IPS-20b (cell line): ENCODE data around the gene P3H2.
"Not testable (repeated sequence)": the region's sequence is repeated elsewhere in the genome, so short reads cannot be mapped to it uniquely, and the experiment has no call there.

Experiments
- H3K27ac ChIP-seq: one replicate; pipeline ENCODE4 v1.5.1; 2013; ENCODE audit warnings: low read length
- H3K27me3 ChIP-seq: 2 replicates; pipeline ENCODE4 v1.6.1; 2013; ENCODE audit warnings: mild to moderate bottlenecking, low read length, inconsistent platforms; ENCODE audit not compliant: insufficient read depth
- H3K36me3 ChIP-seq: 2 replicates; pipeline ENCODE4 v1.6.1; 2013; ENCODE audit warnings: low read depth, mild to moderate bottlenecking, inconsistent platforms, low read length, moderate library complexity; ENCODE audit not compliant: insufficient read depth
- H3K4me1 ChIP-seq: 2 replicates; pipeline ENCODE4 v1.6.1; 2013; ENCODE audit warnings: mild to moderate bottlenecking, control low read depth, inconsistent platforms, low read length, moderate library complexity; ENCODE audit not compliant: insufficient read depth
- H3K4me3 ChIP-seq: 2 replicates; pipeline ENCODE4 v1.5.1; 2013; ENCODE audit warnings: mild to moderate bottlenecking, low read length, inconsistent platforms
- H3K9ac ChIP-seq: 2 replicates; pipeline ENCODE4 v1.6.1; 2013; ENCODE audit warnings: low read depth, mild to moderate bottlenecking, inconsistent platforms, low read length, moderate library complexity
- H3K9me3 ChIP-seq: 2 replicates; pipeline ENCODE4 v1.6.1; 2013; ENCODE audit warnings: mild to moderate bottlenecking, low read depth, low read length, inconsistent platforms; ENCODE audit not compliant: insufficient read depth

The P3H2 gene, protein sequence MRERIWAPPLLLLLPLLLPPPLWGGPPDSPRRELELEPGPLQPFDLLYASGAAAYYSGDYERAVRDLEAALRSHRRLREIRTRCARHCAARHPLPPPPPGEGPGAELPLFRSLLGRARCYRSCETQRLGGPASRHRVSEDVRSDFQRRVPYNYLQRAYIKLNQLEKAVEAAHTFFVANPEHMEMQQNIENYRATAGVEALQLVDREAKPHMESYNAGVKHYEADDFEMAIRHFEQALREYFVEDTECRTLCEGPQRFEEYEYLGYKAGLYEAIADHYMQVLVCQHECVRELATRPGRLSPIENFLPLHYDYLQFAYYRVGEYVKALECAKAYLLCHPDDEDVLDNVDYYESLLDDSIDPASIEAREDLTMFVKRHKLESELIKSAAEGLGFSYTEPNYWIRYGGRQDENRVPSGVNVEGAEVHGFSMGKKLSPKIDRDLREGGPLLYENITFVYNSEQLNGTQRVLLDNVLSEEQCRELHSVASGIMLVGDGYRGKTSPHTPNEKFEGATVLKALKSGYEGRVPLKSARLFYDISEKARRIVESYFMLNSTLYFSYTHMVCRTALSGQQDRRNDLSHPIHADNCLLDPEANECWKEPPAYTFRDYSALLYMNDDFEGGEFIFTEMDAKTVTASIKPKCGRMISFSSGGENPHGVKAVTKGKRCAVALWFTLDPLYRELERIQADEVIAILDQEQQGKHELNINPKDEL

DNA sequence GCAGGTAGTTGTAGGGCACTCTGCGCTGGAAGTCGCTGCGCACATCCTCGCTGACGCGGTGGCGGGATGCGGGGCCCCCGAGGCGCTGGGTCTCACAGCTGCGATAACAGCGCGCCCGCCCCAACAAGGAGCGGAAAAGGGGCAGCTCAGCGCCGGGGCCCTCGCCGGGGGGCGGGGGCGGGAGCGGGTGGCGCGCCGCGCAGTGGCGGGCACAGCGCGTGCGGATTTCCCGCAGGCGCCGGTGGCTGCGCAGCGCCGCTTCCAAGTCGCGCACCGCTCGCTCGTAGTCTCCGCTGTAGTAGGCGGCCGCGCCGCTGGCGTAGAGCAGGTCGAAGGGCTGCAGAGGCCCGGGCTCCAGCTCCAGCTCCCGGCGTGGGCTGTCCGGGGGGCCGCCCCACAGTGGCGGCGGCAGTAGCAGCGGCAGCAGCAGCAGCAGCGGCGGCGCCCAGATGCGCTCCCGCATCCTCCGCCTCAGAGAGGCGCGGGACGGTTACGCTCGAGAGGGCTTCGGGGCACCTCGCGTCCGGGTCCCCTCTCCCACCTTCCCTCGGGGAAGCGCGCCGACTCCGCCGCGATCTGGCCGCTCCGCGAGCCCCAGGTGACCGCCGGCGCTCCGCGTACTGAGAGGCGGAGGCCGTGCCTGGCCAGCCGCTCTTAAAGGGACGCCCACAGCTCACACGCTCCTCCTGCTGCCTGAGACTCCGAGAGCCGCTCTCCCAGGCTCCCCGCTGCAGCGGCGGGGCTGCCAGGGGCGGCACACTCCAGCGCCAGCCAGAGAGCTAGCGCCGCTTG is at the start of gene P3H2:
TSS of gene P3H2 (minus strand) at position 629 of the 792 bp plus-strand sequence. CDS start at position 463, 166 bp downstream.
- H3K4me3 ChIP-seq: peak within 1 kb of the TSS; percentile 82
- H3K9me3 ChIP-seq: no peaks in the 10 kb centered on the region
- peak within 1 kb of the TSS; percentile 64; the same call in 1 of the 2 replicates for H3K9ac ChIP-seq
- H3K4me1 ChIP-seq: peaks cover 22% of the 10 kb centered on the region
- H3K36me3 ChIP-seq: no peaks in the 10 kb centered on the region
- H3K27ac ChIP-seq: no peak within 1 kb of the TSS
- peaks cover 27% of the 10 kb centered on the region for H3K27me3 ChIP-seq

DNA sequence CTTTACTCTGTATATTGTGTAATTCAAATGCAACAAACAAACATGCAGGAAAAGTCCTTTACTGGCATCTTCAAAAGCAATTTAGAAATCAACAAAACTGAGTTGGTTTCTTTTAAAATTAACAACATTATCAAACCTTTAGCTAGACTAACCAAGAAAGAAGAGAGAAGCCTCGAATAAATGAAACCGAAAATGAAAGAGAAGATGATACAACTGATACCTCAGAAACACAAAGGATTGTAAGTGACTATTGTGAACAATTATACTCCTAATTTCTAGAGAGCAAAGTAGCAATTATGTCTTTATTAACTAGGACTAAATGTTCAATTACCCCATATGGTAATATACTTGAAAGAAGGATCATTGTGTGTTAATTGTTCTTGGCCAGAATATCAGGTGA is 49.2 kb upstream of the P3H2 start:
- no peak overlapping the region for H3K4me3 ChIP-seq

DNA sequence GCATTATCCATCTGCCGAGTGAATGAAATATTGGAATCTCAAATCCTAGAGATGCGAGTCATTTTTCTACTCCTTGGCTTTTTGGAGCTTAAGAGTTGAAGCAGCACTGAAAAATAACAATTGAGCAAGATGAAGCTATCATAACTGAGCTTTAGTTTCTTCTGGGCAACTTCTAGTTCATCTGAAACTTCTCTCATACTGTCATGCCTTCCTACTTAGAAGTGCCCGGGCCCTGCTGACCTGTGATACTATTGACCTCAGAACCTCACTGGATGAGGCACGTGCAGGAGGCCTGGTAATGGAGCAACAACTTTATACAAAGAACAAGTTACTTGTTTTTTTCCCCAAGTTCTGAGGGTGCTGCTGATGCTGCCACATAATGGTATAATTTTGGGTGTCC is 48.5 kb upstream of the P3H2 start:
- Histone ChIP-seq H3K4me3 (no peak overlapping the region), H3K27me3 (no peaks in the 10 kb centered on the region), H3K4me1 (peaks cover 6% of the 10 kb centered on the region; the same call in 1 of the 2 replicates), H3K36me3 (no peaks in the 10 kb centered on the region), H3K9ac (no peak overlapping the region), H3K27ac (no peak overlapping the region), H3K9me3 (no peaks in the 10 kb centered on the region)

More for the DNA sequence above, 49.2 kb upstream of the P3H2 start:
- H3K9me3 ChIP-seq: no peaks in the 10 kb centered on the region
- H3K27ac ChIP-seq: no peak overlapping the region
- peaks cover 6% of the 10 kb centered on the region; the same call in 1 of the 2 replicates for H3K4me1 ChIP-seq
- no peaks in the 10 kb centered on the region for H3K27me3 ChIP-seq
- H3K36me3 ChIP-seq: no peaks in the 10 kb centered on the region
- H3K9ac ChIP-seq: no peak overlapping the region

DNA sequence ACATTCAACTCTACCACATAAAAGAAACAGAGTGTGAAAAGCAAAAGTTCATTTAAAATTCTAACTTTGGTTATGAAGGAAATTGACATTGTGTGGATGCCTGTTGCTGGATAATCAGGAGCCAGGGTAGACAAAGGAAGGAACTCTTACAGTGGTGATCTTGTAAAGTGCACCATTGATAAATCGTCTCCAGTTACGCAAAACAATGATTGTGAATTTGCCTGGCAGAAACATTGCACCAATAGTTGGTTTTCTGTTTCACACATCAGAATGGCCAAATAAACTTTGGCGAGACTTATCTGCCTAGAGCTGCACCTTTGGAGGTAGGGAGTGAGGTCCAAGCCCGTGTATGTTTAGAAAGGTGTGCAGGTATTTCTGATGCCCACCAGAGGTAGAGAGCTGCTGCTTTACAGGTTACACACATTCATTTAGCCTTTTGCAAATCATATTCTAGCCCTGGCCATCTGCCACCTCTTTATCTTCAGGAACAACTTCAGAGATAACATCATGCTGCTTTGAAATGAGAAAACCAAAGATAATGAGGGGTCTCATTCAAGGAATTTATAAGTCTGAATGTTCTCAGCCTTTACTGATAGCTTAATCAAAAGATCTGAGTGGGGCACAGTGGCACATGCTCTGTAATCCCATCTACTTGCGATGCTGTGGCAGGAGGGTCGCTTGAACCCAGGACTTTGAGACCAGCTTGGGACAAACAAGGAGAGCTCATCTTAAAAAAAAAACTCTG is 47.4 kb upstream of the P3H2 start:
- Histone ChIP-seq H3K9ac (no peak overlapping the region), H3K27ac (no peak overlapping the region), H3K36me3 (no peaks in the 10 kb centered on the region), H3K4me1 (peaks cover 6% of the 10 kb centered on the region; the same call in 1 of the 2 replicates), H3K9me3 (no peaks in the 10 kb centered on the region), H3K4me3 (no peak overlapping the region), H3K27me3 (no peaks in the 10 kb centered on the region)

DNA sequence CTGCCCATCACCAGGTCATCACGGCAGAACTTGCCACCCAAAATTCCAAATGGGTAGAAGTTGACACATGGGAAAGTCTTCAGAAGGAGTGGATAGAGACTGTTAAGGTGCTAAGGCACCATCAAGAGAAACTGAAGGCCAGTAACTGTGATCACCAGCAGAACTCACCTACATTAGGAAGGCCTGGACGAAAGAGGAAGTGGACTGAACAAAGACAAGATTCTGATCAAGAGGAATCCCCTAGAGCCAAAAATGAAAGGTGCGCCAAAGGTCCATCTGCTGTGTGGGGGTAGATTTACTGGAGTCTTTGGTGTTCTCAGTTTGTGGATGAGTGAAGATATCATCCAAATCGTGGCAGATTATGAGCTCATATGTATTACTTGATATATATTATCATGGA is 46.3 kb upstream of the P3H2 start:
- Histone ChIP-seq H3K27me3 (no peaks in the 10 kb centered on the region), H3K27ac (no peak overlapping the region), H3K4me3 (no peak overlapping the region), H3K9me3 (no peaks in the 10 kb centered on the region), H3K9ac (no peak overlapping the region), H3K4me1 (peaks cover 6% of the 10 kb centered on the region; the same call in 1 of the 2 replicates), H3K36me3 (no peaks in the 10 kb centered on the region)

DNA sequence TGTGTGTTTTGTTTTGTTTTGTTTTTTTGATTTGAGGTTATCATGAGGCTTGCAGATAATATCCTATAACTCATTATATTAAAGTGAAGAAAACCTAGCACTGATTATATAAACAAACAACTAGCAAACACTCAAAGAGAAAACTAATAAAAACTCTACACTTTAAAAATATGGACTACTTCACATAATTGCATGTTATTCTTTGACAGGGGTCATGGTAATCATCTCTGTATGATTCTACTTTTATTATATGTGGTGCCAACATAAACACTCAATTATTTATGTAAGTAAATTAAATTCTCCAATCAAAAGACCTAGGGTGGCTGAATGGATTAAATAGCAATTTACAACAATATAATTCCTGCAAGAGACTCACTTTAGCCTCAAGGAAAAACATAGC is 44.6 kb upstream of the P3H2 start:
- H3K27ac ChIP-seq: no peak overlapping the region

DNA sequence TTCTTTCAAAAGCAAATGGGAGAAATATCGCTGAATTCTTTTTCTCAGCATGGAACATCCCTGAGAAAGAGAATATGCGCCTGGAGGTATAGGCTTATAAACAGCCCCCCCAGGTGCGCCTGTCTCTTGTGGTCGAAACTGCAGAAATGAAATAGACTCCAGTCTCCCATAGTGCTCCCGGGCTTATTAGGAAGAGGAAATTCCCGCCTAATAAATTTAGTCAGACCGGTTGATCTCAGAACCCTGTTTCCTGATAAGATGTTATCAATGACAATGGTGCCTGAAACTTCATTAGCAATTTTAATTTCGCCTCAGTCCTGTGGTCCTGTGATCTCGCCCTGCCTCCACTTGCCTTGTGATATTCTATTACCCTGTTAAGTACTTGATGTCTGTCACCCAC is 41.3 kb upstream of the P3H2 start:
- H3K27me3 ChIP-seq, H3K27ac ChIP-seq, H3K36me3 ChIP-seq, H3K9me3 ChIP-seq, H3K4me3 ChIP-seq, H3K4me1 ChIP-seq, H3K9ac ChIP-seq: not testable (repeated sequence)

More for the DNA sequence above, 44.6 kb upstream of the P3H2 start:
- Histone ChIP-seq H3K4me1 (peaks cover 9% of the 10 kb centered on the region; the same call in 1 of the 2 replicates), H3K9me3 (no peaks in the 10 kb centered on the region), H3K36me3 (no peaks in the 10 kb centered on the region), H3K27me3 (no peaks in the 10 kb centered on the region), H3K4me3 (no peak overlapping the region), H3K9ac (no peak overlapping the region)

DNA sequence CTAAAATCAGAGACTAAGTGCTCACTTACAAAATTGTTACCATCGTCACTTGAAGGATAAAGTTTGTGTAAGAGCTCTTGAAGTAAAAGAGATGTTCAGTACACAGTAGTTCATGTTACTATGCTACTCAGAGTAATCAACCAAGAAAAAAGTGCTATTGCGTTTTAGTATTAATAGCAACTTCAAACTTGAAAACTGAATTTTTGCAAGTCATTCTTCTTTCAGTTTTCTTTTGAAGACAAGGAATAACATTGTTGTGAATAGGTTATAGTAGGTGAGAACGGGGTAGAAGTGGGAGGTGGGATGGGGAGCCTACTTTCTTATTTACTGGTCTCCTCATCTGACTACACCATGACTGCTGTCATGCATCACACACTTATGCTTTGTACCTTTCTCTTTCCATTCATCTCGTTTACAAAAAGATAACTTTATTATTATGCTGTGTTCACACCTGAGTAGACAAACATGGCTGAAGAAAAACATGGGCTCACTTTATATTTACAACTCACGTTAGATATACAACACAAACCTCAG is 39.3 kb upstream of the P3H2 start:
- H3K4me3 ChIP-seq: no peak overlapping the region
- no peaks in the 10 kb centered on the region for H3K9me3 ChIP-seq
- H3K4me1 ChIP-seq: peaks cover 3% of the 10 kb centered on the region; the same call in 1 of the 2 replicates
- H3K9ac ChIP-seq: no peak overlapping the region
- H3K27ac ChIP-seq: no peak overlapping the region
- H3K36me3 ChIP-seq: no peaks in the 10 kb centered on the region
- H3K27me3 ChIP-seq: no peaks in the 10 kb centered on the region

DNA sequence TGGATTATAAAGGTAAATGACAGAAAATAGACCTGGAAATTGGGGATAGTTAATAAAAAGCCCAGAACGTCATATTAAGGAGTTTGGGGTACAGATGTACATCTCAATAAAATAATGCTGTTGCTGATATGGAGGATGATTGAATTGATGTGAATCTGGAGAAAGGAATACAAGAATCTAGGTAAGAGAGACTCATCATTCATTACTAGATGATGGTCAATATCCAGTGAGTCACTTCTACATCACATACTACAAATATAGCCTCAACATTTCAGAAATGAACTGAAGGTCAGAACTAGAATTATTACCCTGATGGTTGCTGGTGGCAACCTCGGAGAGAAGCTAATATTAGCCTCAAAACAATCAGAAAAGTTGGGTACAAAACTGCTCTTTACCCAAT is 37.6 kb upstream of the P3H2 start:
- Histone ChIP-seq H3K9me3 (no peaks in the 10 kb centered on the region), H3K36me3 (no peaks in the 10 kb centered on the region), H3K4me1 (peaks cover 3% of the 10 kb centered on the region; the same call in 1 of the 2 replicates), H3K27me3 (no peaks in the 10 kb centered on the region), H3K4me3 (no peak overlapping the region), H3K9ac (no peak overlapping the region), H3K27ac (no peak overlapping the region)

DNA sequence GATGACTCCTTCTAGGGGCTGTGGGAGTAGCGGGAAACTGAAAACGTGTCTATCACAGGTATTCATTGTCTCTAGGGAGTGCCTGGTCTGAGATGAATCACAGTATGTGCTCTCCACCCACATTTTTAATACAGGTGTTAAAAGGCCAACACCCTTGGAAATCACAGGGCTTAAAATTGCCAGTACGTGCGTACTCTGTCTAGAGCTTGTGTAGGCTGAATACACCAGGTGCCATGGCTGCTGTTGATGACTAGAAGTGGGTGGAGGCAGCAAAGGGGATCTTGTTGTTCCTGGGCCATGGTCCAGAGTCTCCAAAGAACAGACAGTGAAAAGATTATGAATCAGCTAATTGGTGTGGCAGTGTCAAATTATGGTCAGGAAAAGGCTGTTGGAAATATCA is 35.1 kb upstream of the P3H2 start:
- no peaks in the 10 kb centered on the region for H3K4me1 ChIP-seq
- no peak overlapping the region for H3K9ac ChIP-seq
- H3K4me3 ChIP-seq: no peak overlapping the region
- no peaks in the 10 kb centered on the region for H3K27me3 ChIP-seq
- no peak overlapping the region for H3K27ac ChIP-seq
- no peaks in the 10 kb centered on the region for H3K9me3 ChIP-seq
- no peaks in the 10 kb centered on the region for H3K36me3 ChIP-seq

DNA sequence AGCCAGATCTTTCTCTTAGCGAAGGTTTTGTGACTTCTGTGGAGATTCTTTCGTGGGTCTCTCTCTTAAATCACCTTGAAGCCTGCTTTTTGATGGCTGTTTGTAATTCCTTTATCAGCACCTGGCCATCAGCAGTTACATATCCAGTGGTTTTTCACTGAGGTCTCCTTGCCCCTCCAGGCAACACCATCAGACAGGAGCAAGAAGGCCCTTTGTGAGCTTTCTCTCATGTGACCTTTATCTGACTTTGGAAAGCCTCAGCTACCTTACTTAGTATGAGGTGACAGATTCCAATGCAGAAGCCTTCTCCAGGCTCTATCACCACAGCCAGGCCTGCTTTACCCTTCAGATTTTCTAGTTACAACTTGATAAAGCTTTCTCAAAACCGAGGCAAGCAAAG is 30.0 kb upstream of the P3H2 start:
- H3K9me3 ChIP-seq: no peaks in the 10 kb centered on the region
- H3K9ac ChIP-seq: no peak overlapping the region
- H3K27me3 ChIP-seq: no peaks in the 10 kb centered on the region
- no peak overlapping the region for H3K4me3 ChIP-seq
- H3K27ac ChIP-seq: no peak overlapping the region
- no peaks in the 10 kb centered on the region for H3K36me3 ChIP-seq
- H3K4me1 ChIP-seq: no peaks in the 10 kb centered on the region
